ENCODE data around the gene LCP1. TPM values are rescaled to one million over a fixed set of nuclear protein-coding genes. Genes with fewer than 3 reads are reported as not detected.
"Not testable (repeated sequence)": the region's sequence is repeated elsewhere in the genome, so short reads cannot be mapped to it uniquely, and the experiment has no call there.

Gene LCP1
- total RNA-seq: 10 to 100 TPM; 74.7 to 76.5 TPM
- polyA plus RNA-seq: 10 to 100 TPM in 1 of 2 donors, 1 to 10 TPM in 1; 6.2 to 36.2 TPM
- long read RNA-seq, donor 1, transcript LCP1-201 (16 exons, 3,787 nt): major isoform, 19 of 54 reads
- long read RNA-seq, donor 1, partial matches to known transcripts: 18 of 54 reads
- long read RNA-seq, donor 1, other reads (novel, unspliced or antisense): 15 of 54 reads
- long read RNA-seq, donor 2, transcript LCP1-201 (16 exons, 3,787 nt): major isoform, 32 of 43 reads
- long read RNA-seq, donor 2, partial matches to known transcripts: 4 of 43 reads
- long read RNA-seq, donor 2, other reads (novel, unspliced or antisense): 7 of 43 reads

- H3K9me3 ChIP-seq (ENCODE audit: control insufficient read depth, low read length): no peaks in the 10 kb centered on the region
- no peaks in the 10 kb centered on the region for H3K36me3 ChIP-seq (ENCODE audit: control insufficient read depth in 1 of 2, insufficient read depth in 2 of 2, low read length in 1 of 2)
- H3K4me1 ChIP-seq (ENCODE audit: control insufficient read depth in 1 of 2, insufficient read depth in 2 of 2, low read length in 2 of 2): no peaks in the 10 kb centered on the region
- H3K4me3 ChIP-seq (ENCODE audit: low read length in 2 of 2): no peak within 1 kb of the TSS
- WGBS, 2 donors: 84 to 90% methylated on average over 8 of the region's 8 CpGs
- H3K27ac ChIP-seq (ENCODE audit: low read depth in 1 of 2, low read length in 2 of 2): no peak within 1 kb of the TSS
- DNase-seq (no peak), ATAC-seq (ENCODE audit: low FRiP score) (no peak)
- peaks cover 0 to 3% of the 10 kb centered on the region in 2 donors for H3K27me3 ChIP-seq (ENCODE audit: control insufficient read depth in 1 of 2, insufficient read depth in 2 of 2, low read length in 1 of 2)
- intact Hi-C loops (cut with DNase I): no loop called here
These were observed at the start of gene LCP1 for GRCh38 chr13:46181840-46182490. Gene LCP1 (minus strand): TSS chr13:46182177. CDS start chr13:46159662, 22,515 bp downstream.

GRCh38 chr13:46229251-46229650, 47.3 kb upstream of the LCP1 start:
- intact Hi-C loops (cut with DNase I): no loop called here

GRCh38 chr13:46220234-46220633, 38.3 kb upstream of the LCP1 start:
- peak in 1 of 2 donors; percentile 57 for DNase-seq
- H3K4me3 ChIP-seq (ENCODE audit: low read length in 2 of 2); H3K9me3 ChIP-seq (ENCODE audit: control insufficient read depth, low read length); H3K27me3 ChIP-seq (ENCODE audit: control insufficient read depth in 1 of 2, insufficient read depth in 2 of 2, low read length in 1 of 2); H3K27ac ChIP-seq (ENCODE audit: low read depth in 1 of 2, low read length in 2 of 2); ATAC-seq (ENCODE audit: low FRiP score); intact Hi-C loops (cut with DNase I); H3K36me3 ChIP-seq (ENCODE audit: control insufficient read depth in 1 of 2, insufficient read depth in 2 of 2, low read length in 1 of 2); H3K4me1 ChIP-seq (ENCODE audit: control insufficient read depth in 1 of 2, insufficient read depth in 2 of 2, low read length in 2 of 2): not testable (repeated sequence)
- WGBS, 2 donors: 6 to 7% methylated on average over 2 of the region's 2 CpGs

More at GRCh38 chr13:46229251-46229650, 47.3 kb upstream of the LCP1 start:
- no peak for ATAC-seq (ENCODE audit: low FRiP score)
- no peaks in the 10 kb centered on the region for H3K27me3 ChIP-seq (ENCODE audit: control insufficient read depth in 1 of 2, insufficient read depth in 2 of 2, low read length in 1 of 2)
- H3K9me3 ChIP-seq (ENCODE audit: control insufficient read depth, low read length): peaks cover 5% of the 10 kb centered on the region
- H3K4me1 ChIP-seq (ENCODE audit: control insufficient read depth in 1 of 2, insufficient read depth in 2 of 2, low read length in 2 of 2): no peaks in the 10 kb centered on the region
- no peak overlapping the region for H3K27ac ChIP-seq (ENCODE audit: low read depth in 1 of 2, low read length in 2 of 2)
- 56% methylated on average over 2 of the region's 2 CpGs for WGBS, 2 donors
- no peak for DNase-seq
- peaks cover 0 to 3% of the 10 kb centered on the region in 2 donors for H3K36me3 ChIP-seq (ENCODE audit: control insufficient read depth in 1 of 2, insufficient read depth in 2 of 2, low read length in 1 of 2)
- H3K4me3 ChIP-seq (ENCODE audit: low read length in 2 of 2): no peak overlapping the region

GRCh38 chr13:46214741-46215140, 32.8 kb upstream of the LCP1 start:
- not testable (repeated sequence) for H3K4me1 ChIP-seq (ENCODE audit: control insufficient read depth in 1 of 2, insufficient read depth in 2 of 2, low read length in 2 of 2); DNase-seq; ATAC-seq (ENCODE audit: low FRiP score); H3K36me3 ChIP-seq (ENCODE audit: control insufficient read depth in 1 of 2, insufficient read depth in 2 of 2, low read length in 1 of 2); H3K27ac ChIP-seq (ENCODE audit: low read depth in 1 of 2, low read length in 2 of 2); H3K4me3 ChIP-seq (ENCODE audit: low read length in 2 of 2); H3K9me3 ChIP-seq (ENCODE audit: control insufficient read depth, low read length); H3K27me3 ChIP-seq (ENCODE audit: control insufficient read depth in 1 of 2, insufficient read depth in 2 of 2, low read length in 1 of 2)
- WGBS, 2 donors: 74 to 84% methylated on average over 1 of the region's 1 CpG
- intact Hi-C loops (cut with DNase I): loop anchor here in 1 of 2 donors (5.0 kb wide), 1 partner anchor 83 kb away; no protein-coding TSS in a partner anchor

- 92 to 94% methylated on average over 3 of the region's 3 CpGs for WGBS, 2 donors
These were observed 31.3 kb upstream of the LCP1 start for GRCh38 chr13:46213242-46213641.

GRCh38 chr13:46211483-46212351, 29.7 kb upstream of the LCP1 start, which contains the start of gene LRRC63:
Gene LRRC63 (plus strand): TSS chr13:46211928. CDS start chr13:46213035, 1,107 bp downstream.
- H3K27ac ChIP-seq (ENCODE audit: low read depth in 1 of 2, low read length in 2 of 2): no peak within 1 kb of the TSS
- peak; percentile 90 to 93 for DNase-seq
- peaks cover 0 to 3% of the 10 kb centered on the region in 2 donors for H3K4me1 ChIP-seq (ENCODE audit: control insufficient read depth in 1 of 2, insufficient read depth in 2 of 2, low read length in 2 of 2)

More at GRCh38 chr13:46213242-46213641, 31.3 kb upstream of the LCP1 start:
- H3K4me3 ChIP-seq (ENCODE audit: low read length in 2 of 2): no peak overlapping the region
- no peaks in the 10 kb centered on the region for H3K27me3 ChIP-seq (ENCODE audit: control insufficient read depth in 1 of 2, insufficient read depth in 2 of 2, low read length in 1 of 2)
- no peak overlapping the region for H3K27ac ChIP-seq (ENCODE audit: low read depth in 1 of 2, low read length in 2 of 2)
- DNase-seq: no peak
- H3K4me1 ChIP-seq (ENCODE audit: control insufficient read depth in 1 of 2, insufficient read depth in 2 of 2, low read length in 2 of 2): peaks cover 0 to 3% of the 10 kb centered on the region in 2 donors
- no peaks in the 10 kb centered on the region for H3K36me3 ChIP-seq (ENCODE audit: control insufficient read depth in 1 of 2, insufficient read depth in 2 of 2, low read length in 1 of 2)
- H3K9me3 ChIP-seq (ENCODE audit: control insufficient read depth, low read length): no peaks in the 10 kb centered on the region
- intact Hi-C loops (cut with DNase I): loop anchor here in 1 of 2 donors (5.0 kb wide), 1 partner anchor 84 kb away; no protein-coding TSS in a partner anchor
- ATAC-seq (ENCODE audit: low FRiP score): no peak

GRCh38 chr13:46211116-46211482, 29.1 kb upstream of the LCP1 start:
- Histone ChIP-seq H3K27ac (ENCODE audit: low read depth in 1 of 2, low read length in 2 of 2) (no peak overlapping the region), H3K4me3 (ENCODE audit: low read length in 2 of 2) (peak overlapping the region; percentile 46 to 62), H3K27me3 (ENCODE audit: control insufficient read depth in 1 of 2, insufficient read depth in 2 of 2, low read length in 1 of 2) (no peaks in the 10 kb centered on the region), H3K9me3 (ENCODE audit: control insufficient read depth, low read length) (no peaks in the 10 kb centered on the region), H3K36me3 (ENCODE audit: control insufficient read depth in 1 of 2, insufficient read depth in 2 of 2, low read length in 1 of 2) (no peaks in the 10 kb centered on the region), H3K4me1 (ENCODE audit: control insufficient read depth in 1 of 2, insufficient read depth in 2 of 2, low read length in 2 of 2) (peaks cover 0 to 3% of the 10 kb centered on the region in 2 donors)
- 14 to 20% methylated on average over 9 of the region's 9 CpGs for WGBS, 2 donors
- ATAC-seq (ENCODE audit: low FRiP score) (no peak), DNase-seq (no peak)
- intact Hi-C loops (cut with DNase I): loop anchor here in 1 of 2 donors (5.0 kb wide), 1 partner anchor 86 kb away; no protein-coding TSS in a partner anchor

More at GRCh38 chr13:46211483-46212351, 29.7 kb upstream of the LCP1 start, which contains the start of gene LRRC63:
- peak; percentile 91 for ATAC-seq (ENCODE audit: low FRiP score)
- Histone ChIP-seq H3K9me3 (ENCODE audit: control insufficient read depth, low read length) (no peaks in the 10 kb centered on the region), H3K36me3 (ENCODE audit: control insufficient read depth in 1 of 2, insufficient read depth in 2 of 2, low read length in 1 of 2) (no peaks in the 10 kb centered on the region), H3K27me3 (ENCODE audit: control insufficient read depth in 1 of 2, insufficient read depth in 2 of 2, low read length in 1 of 2) (no peaks in the 10 kb centered on the region), H3K4me3 (ENCODE audit: low read length in 2 of 2) (peak within 1 kb of the TSS; percentile 46 to 62)
- intact Hi-C loops (cut with DNase I): loop anchor here in 1 of 2 donors (5.0 kb wide), 1 partner anchor 86 kb away; no protein-coding TSS in a partner anchor
- 2 to 3% methylated on average over 52 to 53 of the region's 53 CpGs for WGBS, 2 donors
